Superior temporal gyrus (tissue), 1 donor: ENCODE measurements around the gene FAM162B.
"Not testable (repeated sequence)": the region's sequence is repeated elsewhere in the genome, so short reads cannot be mapped to it uniquely, and the experiment has no call there.

Source experiments
- DNase-seq: peaks from one replicate; pipeline ENCODE4 v3.0.0-alpha.2; 2016; ENCODE audit errors: extremely low spot score

The FAM162B gene

GRCh38 chr6:116764961-116765841 is at the start of gene FAM162B:
TSS of gene FAM162B (minus strand) at chr6:116765719. CDS start at chr6:116765576, 143 bp downstream.
- no peak for DNase-seq

GRCh38 chr6:116812051-116812650 is 46.6 kb upstream of the FAM162B start:
- DNase-seq: no peak

- no peak for DNase-seq
These were observed 36.5 kb upstream of the FAM162B start for GRCh38 chr6:116801971-116802370.

DNA sequence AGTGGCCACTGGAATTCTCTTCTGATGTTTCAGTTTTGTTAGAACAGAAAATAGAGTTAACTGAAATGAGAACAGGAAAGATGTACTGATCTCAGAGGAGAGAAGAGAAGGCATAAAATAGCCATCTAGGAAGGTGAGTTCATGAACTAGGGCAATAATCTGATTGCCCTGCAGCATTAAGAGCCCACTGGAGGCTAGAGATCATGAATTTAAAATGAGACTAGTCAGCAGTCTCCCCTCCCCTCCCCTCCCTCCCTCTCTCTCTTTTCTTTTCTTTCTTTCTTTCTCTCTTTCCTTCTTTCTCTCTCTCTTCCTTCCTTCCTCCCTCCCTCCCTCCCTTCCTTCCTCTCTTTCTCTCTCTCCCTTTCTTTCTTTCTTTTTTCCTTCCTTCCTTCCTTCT is 34.4 kb upstream of the FAM162B start:
- no peak for DNase-seq

- no peak for DNase-seq
These were observed 32.1 kb upstream of the FAM162B start for GRCh38 chr6:116797585-116797984.

- DNase-seq: no peak
These were observed 27.7 kb upstream of the FAM162B start for GRCh38 chr6:116793224-116793623.

DNA sequence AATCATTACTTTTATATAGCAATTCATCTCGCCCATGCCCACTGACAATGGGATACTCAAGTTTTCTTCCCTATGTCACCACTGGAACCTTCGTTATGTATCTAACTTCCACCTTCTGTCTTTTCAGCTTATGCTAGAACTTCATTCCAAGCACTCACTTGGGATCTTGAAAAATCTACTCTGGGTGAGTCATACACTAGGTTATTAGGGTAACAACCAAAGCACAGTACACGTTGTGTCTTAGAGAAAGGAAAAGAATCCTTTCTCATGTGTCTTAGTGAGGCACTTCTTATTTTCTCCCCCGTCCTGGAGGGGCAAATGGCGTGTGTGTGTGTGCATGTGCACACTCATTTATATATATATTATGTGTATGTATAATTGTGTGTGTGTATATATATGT is 18.3 kb upstream of the FAM162B start:
- DNase-seq: no peak

- peak; percentile 80 for DNase-seq
These were observed 14.2 kb upstream of the FAM162B start for GRCh38 chr6:116779573-116780164.

DNA sequence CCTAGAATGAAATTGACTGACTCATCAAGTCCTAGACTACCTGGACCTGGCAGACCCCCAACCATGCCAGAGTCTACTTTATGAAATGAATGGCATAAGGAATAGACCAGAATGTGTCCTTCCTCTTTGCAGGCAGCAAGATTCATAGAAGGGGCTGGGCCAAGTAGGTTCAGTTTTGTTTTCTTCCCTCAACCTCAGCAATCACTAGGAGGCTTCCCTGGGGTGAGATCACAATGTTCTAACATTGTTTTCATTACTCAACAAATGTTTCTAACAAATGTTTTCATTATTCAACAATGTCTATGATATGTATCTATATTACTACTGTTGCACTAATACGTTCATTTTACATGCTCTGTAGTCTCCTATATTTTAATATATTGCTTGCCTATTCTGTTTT is 8.4 kb upstream of the FAM162B start:
- DNase-seq: no peak

GRCh38 chr6:116772450-116772849 is 6.9 kb upstream of the FAM162B start:
- DNase-seq: no peak

DNA sequence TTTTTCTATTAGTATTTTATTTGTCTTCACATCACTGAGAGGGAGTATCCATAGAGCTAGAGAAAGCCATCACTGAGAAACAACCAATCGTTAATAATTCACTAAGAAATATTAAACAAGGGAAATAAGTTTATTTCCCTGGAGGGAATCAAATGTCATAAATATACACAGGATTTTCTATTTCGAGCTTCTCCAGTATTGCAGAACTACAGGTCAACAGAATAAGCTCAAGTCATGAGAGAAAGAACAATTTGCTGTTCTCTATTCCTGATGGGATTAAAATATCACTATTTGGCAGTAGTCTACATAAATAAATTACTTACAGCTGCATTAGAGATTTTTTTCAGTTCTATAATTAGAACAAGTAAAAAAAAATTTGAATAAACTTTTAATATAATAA is 2.2 kb upstream of the FAM162B start:
- DNase-seq: no peak

DNA sequence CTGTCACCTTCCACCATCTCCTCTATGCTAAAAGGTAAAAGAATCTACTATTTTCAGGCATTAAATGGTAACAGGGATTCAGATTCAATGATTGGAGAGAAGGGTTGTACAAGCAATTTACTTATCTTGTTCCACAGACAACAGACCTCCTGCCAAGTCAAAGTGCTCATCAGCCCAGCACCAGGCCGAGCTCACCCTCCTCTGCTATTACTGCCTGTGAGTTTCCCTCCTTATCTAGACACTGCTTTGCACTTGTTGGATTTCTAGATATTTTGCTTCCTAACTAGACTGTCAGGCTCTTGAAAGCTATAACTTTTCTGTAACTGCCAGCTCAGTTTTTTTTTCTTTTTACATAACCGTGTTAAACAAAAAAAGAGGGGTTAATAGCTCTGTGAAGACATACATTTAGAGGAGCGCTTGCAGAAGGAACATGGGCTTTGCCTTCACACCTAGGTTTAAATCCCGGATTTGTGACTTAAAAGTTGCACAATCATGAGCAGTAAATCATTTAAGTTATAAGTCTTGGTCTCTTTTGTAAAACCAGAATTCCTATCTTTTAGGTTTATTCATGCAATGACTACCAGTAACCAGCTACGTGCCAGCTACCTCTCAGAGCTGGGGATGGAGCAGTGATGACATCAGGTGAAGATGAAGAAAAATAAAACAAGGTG is 1.1 kb upstream of the FAM162B start:
- no peak for DNase-seq

- DNase-seq: no peak
These were observed 924 bp downstream of the FAM162B start for GRCh38 chr6:116764629-116764960.

DNA sequence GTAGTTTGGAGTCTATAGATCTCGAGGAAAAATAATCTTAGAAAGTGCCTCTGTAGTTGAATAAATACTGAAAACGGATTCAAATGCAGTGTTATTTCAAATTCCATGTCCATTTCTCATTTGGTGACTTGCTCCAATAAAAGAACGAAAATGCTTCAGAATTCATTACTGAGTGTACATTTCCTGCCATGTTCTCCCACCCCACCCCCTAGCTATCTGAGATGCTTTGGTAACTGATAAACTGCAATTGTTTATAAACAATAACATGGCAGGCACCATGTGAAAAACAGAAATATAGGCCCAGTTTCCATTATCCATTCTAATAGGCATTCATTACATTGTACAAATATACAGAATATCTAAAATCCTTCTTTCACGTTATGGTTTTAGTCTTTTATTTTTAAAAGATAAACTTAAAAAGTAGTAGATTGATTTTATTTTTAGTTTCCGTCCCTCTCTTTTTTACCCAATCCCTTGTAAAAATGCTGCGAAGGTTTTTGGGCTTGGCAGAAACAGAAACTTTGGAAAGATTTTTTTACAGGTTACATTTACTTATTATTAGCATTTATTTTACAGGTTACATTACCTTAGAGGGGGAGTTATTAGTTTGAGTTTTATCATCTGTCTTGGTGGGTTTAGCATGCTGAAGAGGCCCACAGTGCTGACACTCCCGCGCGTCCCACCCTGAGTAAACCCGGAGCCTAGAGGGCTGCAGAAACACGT is 1.5 kb downstream of the FAM162B start:
- no peak for DNase-seq

GRCh38 chr6:116763048-116763447 is 2.5 kb downstream of the FAM162B start:
- no peak for DNase-seq

- no peak for DNase-seq
These were observed 3.3 kb downstream of the FAM162B start for GRCh38 chr6:116762235-116762634.

DNA sequence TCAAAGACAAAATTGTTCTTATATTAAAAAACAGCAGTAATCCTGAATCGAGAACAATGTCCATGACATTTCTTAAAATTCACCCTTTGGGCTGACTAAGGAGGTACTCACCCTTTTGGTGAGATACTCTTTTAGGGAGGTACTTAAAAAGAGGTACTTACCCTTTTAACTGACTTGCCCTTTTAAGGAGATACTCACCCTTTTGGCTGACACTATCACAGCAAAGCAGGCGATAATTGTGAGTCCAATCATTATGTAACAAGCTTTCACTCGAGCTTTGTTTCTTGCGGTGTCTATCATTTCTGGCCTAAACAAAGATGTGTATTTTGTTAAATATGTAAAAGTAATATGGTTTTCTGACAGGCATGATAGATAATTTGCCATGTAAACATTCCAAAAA is 3.7 kb downstream of the FAM162B start:
- DNase-seq: no peak

DNA sequence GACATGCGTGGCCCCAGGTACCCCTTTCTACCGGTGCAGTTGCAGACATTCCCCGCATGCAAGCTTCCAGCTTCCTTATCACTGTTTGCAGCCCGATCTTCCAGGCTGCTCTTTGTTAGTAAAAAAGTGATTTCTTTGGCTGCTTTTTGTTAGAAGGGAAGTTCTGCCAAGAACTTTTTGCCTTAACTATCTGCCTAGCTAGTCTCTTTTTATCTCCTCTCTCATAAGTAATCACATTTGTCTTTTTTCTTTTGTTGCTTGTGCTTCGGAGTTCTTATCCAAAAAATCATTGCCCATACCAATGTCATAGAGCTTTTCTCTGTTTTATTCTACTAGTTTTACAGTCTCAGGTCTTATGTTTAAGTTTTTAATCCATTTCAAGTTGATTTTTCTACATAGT is 20.3 kb downstream of the FAM162B start:
- DNase-seq: no peak

DNA sequence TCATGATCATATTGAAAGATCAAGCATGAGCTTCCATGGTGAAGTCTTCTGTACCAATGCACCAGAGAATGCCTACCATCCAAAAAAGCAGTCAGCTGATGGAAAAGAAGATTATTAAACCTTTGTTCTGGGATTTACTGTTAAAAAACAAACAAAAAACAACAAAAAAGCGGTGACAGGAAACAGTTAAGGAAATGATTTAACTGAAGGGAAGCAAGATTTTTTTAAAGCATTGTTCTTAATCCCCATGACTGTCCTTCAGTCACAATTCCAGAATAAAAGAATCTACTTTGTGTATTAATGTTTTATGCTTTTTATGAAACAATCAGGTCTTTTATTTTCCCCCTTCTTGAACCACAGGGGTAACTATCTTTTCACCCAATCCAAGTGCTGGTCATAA is 23.9 kb downstream of the FAM162B start:
- no peak for DNase-seq

DNA sequence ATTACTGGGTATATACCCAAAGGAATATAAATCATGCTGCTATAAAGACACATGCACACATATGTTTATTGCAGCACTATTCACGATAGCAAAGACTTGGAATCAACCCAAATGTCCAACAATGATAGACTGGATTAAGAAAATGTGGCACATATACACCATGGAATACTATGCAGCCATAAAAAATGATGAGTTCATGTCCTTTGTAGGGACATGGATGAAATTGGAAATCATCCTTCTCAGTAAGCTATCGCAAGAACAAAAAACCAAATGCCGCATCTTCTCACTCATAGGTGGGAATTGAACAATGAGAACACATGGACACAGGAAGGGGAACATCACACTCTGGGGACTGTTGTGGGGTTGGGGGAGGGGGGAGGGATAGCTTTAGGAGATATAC is 25.0 kb downstream of the FAM162B start:
- DNase-seq: not testable (repeated sequence)

- no peak for DNase-seq
These were observed 28.5 kb downstream of the FAM162B start for GRCh38 chr6:116737004-116737403.

- no peak for DNase-seq
These were observed 35.0 kb downstream of the FAM162B start for GRCh38 chr6:116730513-116730912.
